GM19043 (cell line): ENCODE measurements around the gene CCDC178.
"Not testable (repeated sequence)": the region's sequence is repeated elsewhere in the genome, so short reads cannot be mapped to it uniquely, and the experiment has no call there.

Experiments used
- ATAC-seq: cut with Tn5 transposase; IDR thresholded peaks from one replicate; pipeline ENCODE4 v1.9.1; 2021; ENCODE audit warnings: low read depth; ENCODE audit not compliant: unreplicated experiment

The CCDC178 gene

GRCh38 chr18:33231474-33232317 is 208.8 kb downstream of the CCDC178 start:
- peak; percentile 93 for ATAC-seq

- ATAC-seq: no peak
These were observed 228.2 kb downstream of the CCDC178 start for GRCh38 chr18:33212363-33212762.

- ATAC-seq: peak; percentile 49
These were observed 229.8 kb downstream of the CCDC178 start for GRCh38 chr18:33210575-33211189.

DNA sequence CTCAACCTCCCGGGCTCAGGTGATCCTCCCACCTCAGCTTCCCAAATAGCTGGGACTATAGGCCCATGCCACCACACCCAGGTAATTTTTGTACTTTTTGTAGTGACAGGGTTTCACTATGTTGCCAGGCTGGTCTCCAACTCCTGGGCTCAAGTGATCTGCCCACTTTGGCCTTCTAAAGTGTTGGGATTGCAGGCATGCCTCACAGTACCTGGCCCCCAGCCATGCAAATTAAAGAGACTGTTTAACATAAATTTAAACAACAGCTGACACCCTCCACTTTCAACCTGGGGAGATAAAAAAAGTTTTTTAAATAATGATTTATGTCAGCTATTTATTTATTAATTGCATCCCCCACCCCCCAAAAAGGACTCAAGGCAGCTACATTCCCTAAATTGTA is 234.7 kb downstream of the CCDC178 start:
- no peak for ATAC-seq

- ATAC-seq: no peak
These were observed 239.0 kb downstream of the CCDC178 start for GRCh38 chr18:33201509-33201926.

GRCh38 chr18:33195795-33196194 is 244.7 kb downstream of the CCDC178 start:
- ATAC-seq: no peak

DNA sequence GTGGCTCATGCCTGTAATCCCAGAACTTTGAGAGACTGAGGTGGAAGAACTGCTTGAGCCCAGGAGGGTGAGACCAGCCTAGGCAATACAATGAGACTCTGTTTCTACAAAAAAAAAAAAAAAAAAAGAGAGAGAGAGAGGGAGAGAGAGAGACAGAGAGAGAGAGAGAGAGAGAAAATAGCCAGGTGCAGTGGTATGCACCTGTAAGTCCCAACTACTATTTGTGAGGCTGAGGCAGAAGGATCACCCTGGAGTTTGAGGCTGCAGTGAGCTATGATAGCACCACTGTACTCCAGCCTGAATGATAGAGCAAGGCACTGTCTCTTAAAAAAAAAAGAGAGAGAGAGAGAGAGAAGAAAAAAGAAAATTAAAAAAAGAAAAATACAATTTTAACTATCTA is 245.7 kb downstream of the CCDC178 start:
- no peak for ATAC-seq

GRCh38 chr18:33184958-33185357 is 255.6 kb downstream of the CCDC178 start:
- ATAC-seq: no peak

DNA sequence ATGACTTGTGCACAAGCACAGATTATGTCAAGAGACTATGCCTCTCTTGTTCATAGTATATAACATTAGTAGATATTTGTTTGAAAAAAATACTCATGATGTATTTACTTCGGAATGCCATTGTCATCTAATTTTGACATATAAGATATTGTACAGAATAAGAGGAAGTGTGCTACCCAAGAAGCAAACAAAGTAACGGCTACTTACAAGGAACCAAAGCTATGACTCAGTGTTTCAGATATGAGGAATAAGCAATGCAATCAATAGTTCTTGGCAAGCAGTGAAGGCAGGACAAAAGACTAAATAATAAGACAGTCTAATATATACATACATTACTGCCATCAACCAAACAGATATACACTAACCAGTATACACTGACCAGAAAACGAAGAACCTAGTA is 256.3 kb downstream of the CCDC178 start:
- ATAC-seq: no peak

- no peak for ATAC-seq
These were observed 257.4 kb downstream of the CCDC178 start for GRCh38 chr18:33183136-33183535.

GRCh38 chr18:33181016-33181415 is 259.5 kb downstream of the CCDC178 start:
- ATAC-seq: no peak

- no peak for ATAC-seq
These were observed 271.3 kb downstream of the CCDC178 start for GRCh38 chr18:33169218-33169617.

DNA sequence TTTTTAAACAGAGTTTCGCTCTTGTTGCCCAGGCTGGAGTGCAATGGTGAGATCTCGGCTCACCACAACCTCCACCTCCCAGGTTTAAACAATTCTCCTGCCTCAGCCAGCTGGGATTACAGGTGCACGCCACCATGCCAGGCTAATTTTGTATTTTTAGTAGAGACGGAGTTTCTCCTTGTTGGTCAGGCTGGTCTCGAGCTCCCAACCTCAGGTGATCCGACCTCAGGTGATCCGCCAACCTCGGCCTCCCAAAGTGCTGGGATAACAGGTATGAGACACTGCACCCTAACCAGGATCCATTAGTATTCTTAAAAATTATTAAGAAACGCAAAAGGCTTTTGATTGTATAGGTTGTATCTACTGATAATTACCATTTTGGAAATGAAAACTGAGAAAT is 276.4 kb downstream of the CCDC178 start:
- ATAC-seq: not testable (repeated sequence)

GRCh38 chr18:33161131-33161530 is 279.4 kb downstream of the CCDC178 start:
- no peak for ATAC-seq

DNA sequence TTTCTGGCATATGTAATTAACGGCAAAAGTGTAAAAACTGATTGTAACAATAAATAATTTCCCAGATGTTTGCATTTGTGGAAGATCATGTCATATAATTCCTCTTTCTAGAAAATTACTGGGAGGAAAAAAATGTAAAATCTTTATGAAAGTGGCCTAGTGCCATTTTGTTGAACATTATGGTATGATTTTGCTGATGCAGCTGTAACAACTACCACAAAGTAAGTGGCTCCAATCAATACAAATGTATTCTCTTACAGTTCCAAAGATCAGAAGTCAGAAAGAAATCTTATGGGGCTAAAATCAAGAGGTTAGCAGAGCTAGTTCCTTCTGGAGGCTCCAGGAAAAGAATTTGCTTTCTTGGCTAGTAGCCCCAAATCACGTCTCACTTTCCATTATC is 281.4 kb downstream of the CCDC178 start:
- ATAC-seq: no peak

- ATAC-seq: no peak
These were observed 282.6 kb downstream of the CCDC178 start for GRCh38 chr18:33157893-33158292.

DNA sequence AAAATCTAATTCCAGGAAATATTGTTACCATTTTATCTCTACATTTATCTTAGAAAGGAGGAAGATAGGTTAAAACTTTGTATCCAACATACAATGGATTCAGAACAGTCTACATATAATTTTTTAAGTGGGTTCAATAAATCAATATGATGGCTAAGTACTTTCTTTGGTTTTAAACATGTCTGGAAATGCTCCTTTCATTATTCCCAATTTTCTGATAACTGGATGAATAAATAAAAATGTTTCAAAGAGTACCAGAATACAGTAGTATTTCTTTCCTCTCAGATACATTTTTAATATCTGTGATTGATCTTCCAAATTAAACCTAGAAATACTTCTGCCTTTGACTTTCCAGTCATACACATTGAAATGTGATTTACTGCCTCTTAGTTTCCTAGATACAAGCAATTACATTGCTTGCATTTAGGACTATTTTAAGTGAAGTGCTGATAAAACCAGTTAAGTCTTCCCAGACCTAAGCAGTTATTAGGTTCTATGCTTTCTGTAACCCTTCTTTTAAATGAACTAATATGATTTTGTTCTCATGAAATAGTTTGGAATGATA is 283.5 kb downstream of the CCDC178 start:
- no peak for ATAC-seq

GRCh38 chr18:33154049-33154448 is 286.5 kb downstream of the CCDC178 start:
- ATAC-seq: no peak

DNA sequence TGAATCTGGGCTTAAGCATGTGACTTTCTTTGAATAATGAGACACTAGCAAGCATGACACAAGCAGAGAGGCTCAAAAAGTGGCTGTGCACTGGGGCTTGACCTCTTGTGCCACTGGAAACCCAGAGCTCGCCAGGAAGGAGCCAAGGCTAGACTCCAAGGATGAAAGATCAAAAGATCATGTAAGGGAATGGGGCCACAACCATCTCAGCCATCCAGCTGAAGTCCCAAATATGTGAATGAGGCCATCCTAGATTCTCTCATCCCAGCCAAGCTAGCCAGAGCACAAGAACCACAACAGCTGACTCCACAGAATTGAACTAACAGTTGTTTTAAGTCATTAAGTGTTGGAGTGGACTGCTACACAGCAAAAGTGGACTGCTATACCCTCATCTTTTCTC is 288.1 kb downstream of the CCDC178 start:
- no peak for ATAC-seq

GRCh38 chr18:33147811-33148210 is 292.7 kb downstream of the CCDC178 start:
- ATAC-seq: not testable (repeated sequence)

GRCh38 chr18:33146014-33146413 is 294.5 kb downstream of the CCDC178 start:
- no peak for ATAC-seq
